Fibroblast of skin of right quadriceps (primary cell): ENCODE data around the gene NIBAN1.
"Not testable (repeated sequence)": the region's sequence is repeated elsewhere in the genome, so short reads cannot be mapped to it uniquely, and the experiment has no call there.

ENCODE experiments used
- DNase-seq: peaks from one replicate; pipeline ENCODE4 v3.0.0-alpha.2; 2013

The NIBAN1 gene, protein sequence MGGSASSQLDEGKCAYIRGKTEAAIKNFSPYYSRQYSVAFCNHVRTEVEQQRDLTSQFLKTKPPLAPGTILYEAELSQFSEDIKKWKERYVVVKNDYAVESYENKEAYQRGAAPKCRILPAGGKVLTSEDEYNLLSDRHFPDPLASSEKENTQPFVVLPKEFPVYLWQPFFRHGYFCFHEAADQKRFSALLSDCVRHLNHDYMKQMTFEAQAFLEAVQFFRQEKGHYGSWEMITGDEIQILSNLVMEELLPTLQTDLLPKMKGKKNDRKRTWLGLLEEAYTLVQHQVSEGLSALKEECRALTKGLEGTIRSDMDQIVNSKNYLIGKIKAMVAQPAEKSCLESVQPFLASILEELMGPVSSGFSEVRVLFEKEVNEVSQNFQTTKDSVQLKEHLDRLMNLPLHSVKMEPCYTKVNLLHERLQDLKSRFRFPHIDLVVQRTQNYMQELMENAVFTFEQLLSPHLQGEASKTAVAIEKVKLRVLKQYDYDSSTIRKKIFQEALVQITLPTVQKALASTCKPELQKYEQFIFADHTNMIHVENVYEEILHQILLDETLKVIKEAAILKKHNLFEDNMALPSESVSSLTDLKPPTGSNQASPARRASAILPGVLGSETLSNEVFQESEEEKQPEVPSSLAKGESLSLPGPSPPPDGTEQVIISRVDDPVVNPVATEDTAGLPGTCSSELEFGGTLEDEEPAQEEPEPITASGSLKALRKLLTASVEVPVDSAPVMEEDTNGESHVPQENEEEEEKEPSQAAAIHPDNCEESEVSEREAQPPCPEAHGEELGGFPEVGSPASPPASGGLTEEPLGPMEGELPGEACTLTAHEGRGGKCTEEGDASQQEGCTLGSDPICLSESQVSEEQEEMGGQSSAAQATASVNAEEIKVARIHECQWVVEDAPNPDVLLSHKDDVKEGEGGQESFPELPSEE

DNA sequence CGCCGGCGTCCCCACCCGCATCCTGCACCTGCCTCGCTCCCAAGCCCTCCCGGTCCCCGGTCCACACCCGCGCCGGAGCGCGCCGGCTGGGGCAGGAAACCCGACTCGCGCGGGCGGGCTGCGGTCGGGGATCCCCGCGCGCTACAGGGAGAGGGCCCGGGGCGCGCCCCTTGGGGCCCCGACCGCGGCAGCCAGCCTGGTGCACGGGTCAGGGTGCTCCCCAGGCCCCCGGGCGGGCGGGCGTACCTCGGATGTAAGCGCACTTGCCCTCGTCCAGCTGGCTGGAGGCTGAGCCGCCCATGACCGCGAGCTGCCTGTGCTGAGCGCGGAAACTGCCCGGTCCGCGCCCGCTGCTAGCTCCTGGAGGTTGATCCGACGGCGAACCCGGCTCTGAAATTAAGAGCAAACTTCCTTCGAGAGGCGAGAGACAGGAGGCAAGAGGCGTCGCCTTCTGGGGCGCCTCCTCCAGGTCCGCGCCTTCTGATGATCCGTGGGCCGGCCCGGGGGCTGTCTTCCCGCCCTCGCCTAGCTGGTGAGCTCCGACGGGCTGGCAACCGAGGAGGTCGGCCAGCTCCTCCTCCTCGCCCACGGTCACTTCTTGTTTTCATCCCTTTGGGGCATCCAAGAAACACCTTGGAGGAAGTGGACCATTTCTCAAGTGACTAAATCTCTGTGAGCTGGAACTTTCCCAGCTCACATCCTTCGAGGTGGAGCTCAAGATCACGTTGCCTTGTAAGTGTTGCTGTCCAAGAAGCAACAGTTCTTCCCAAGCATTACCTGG lies at the start of gene NIBAN1:
NIBAN1 (minus strand) TSS at position 453 of the 781 bp plus-strand sequence; CDS start at position 301, 152 bp downstream.
- DNase-seq, result peak; percentile 62

DNA sequence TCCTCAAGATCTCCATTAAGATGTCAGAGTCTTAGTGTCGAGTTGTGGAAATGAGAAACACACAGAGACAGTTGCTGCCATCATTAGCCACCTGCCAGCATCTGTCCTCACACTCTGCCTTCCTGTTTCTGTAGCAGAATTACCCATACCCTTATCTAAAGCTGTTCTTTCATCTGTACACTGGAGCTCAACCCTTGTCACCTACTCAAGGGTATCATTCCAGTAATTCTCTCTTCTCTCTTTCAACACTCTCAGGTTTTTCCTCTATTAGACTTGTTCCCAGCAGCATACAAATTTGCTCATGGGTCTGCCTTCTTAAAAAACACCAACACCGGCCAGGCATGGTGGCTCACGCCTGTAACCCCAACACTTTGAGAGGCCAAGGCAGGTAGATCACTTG lies 43.7 kb upstream of the NIBAN1 start:
- DNase-seq, result no peak

DNA sequence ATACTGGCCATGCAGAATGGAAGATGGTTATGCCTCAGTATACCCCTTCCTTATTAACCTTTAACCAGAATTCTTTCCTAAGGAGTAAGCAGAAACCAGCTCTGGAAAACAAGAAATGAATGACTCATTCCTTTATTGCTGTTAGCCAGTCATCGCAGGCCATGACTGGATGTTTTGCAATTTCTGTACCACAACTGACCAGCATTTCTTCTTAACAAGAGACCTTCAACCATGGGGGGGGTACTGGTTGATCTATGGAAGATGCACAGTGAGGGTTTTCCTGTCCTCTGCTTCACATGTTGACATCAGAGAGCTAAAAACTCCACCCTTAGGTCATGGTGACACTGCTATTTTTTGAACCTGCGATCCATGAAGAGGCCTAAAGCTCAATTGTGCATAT lies 43.0 kb upstream of the NIBAN1 start:
- peak; percentile 85 for DNase-seq

DNA sequence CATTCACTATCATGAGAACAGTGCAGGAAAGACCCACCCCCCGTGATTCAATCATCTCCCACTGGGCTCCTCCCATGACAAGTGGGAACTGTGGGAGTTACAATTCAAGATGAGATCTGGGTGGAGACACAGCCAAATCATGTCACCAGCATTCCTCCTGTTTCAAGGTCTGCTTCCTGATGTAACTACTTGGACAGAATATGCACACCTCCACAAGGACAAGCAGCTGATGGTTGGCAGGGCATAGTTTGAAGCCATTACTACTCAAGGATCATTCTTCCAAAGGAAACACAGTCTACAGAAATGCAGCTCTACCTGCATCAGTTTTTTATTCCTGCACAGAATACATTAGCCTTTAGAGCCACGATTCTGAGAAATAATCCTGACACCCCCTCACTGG lies 42.6 kb upstream of the NIBAN1 start:
- DNase-seq, result no peak

DNA sequence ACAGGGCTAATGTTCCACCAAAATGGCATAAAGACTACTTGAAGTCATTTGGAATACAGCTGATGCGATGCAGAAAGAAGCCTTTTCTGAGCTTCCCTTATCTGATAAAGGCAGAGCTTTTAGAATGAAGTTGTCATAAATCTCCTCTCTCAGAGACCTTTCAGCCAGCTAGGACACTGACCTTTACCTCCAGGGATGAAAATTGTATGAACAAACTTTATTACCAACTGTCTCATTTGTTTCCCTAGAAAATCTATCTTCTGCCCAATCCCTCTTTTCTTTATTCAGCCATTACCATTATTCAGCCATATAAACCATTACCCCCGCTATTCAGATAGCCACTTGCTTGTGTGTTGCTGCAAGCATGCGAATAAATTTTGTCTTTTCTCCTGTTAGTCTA lies 41.3 kb upstream of the NIBAN1 start:
- no peak for DNase-seq

DNA sequence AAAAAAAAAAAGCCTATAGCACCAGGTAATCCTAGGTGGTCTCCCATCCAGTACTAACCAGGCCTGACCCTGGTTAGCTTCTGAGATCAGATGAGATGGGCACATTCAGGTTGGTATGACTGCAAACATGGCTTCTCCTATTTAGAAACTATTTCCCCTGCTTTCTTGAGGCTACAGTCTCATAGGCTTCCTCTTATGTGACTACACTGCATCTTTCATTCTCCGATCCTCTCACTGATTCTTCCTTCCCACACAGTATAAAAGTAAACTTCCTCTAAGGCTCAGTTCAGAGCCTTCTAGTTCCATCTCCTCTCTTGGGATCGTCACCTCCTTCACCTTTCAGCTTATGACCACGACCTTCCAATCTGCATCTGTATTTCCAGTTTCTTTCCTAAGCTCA lies 40.6 kb upstream of the NIBAN1 start:
- DNase-seq, result no peak

DNA sequence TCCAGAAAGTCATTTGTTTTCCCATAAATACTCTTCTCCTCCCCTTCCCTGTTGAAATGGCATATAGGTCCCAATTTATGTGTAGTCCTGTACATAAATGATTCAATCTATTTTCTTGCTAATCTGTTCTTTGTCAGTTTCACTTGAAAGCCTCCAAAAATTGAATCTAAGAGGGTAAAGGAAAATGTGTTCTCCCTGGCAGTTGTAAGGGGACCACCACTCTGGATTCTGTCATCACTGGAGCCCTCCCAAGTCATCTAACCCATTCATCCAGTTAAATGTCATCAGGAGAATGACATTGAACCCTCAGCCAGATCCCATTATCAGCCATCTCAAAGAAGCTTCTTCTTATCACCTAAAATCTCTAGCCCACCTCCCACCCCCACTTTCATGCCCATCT lies 36.1 kb upstream of the NIBAN1 start:
- no peak for DNase-seq

DNA sequence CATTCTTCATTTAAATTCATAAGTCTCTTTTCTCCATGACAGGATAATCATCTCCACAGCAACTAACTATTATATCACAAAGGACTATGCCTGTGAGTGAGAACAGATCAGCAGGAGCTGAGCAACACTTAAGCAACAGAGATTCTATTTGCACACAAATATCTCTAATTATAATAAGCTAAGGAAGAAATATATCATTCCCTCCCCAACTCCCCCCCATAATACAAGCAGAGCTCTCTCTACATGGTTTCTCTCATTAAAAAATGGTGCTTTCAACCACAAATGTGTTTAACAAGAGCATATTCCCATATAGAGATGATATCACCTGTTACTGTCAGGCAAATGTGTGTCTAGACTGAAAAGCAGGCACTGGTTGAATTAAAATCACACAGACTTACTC lies 34.5 kb upstream of the NIBAN1 start:
- no peak for DNase-seq

DNA sequence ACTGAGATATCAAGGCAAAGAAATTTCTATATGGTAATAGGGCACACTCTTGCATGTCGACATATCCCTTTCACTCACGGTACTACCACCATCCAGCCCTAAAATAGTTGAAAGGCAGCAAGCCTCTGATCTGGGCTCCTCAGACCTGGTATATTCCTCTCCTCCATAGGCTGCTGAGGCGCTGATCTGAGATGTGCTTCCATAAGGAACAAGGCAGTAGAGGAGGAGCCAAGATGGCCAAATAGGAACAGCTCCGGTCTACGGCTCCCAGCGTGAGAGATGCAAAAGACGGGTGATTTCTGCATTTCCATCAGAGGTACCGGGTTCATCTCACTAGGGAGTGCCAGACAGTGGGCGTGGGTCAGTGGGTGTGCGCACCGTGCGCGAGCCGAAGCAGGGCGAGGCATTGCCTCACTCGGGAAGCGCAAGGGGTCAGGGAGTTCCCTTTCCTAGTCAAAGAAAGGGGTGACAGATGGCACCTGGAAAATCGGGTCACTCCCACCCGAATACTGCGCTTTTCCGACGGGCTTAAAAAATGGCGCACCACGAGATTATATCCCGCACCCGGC lies 27.1 kb upstream of the NIBAN1 start:
- not testable (repeated sequence) for DNase-seq

DNA sequence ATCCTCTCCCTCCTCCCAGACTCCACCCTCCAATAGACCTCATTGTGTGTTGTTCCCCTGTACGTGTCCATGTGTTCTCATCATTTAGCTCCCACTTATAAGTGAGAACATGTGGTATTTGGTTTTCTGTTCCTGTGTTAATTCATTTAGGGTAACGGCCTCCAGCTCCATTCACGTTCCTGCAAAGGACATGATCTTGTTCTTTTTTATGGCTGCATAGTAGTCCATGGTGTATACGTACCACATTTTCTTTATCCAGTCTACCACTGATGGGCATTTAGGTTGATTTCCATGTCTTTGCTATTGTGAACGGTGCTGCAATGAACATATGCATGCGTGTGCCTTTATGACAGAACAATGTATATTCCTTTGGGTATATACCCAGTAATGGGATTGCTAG lies 25.7 kb upstream of the NIBAN1 start:
- DNase-seq, result not testable (repeated sequence)

DNA sequence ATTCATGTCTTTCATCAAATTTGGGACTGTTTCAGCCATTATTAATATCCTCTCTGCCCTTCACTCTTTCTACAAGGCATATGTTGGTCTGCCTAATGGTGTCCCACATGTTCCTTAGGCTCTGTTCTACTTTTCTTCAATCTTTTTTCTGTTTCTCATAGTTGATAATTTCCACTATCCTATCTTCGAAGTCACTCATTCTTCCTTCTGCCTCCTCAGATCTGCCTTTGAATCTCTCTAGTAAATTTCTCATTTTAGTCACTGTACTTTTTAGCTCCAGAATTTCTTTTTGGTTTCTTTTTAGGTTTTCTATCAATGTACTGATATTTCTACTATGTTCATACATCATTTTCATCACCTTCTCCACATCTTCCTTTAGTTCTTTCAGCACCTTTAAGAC lies 20.0 kb upstream of the NIBAN1 start:
- DNase-seq, result no peak

DNA sequence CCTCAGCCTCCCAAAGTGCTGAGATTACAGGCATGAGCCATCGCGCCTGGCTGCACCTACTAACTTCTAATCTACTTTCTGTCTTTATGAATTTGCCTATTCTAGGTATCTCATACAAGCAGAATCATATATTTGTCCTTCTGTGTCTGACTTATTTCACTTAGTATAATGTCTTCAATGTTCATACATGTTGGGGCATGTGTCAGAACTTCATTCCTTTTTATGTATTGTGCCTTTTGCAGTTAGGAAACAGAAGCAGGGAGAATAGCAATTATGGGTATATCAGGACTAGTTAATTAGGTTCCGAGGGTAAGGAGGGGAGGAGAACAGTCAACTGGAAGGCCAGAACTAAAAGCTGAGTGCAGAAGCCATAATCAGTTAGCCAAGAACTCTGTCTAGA lies 18.0 kb upstream of the NIBAN1 start:
- no peak for DNase-seq

DNA sequence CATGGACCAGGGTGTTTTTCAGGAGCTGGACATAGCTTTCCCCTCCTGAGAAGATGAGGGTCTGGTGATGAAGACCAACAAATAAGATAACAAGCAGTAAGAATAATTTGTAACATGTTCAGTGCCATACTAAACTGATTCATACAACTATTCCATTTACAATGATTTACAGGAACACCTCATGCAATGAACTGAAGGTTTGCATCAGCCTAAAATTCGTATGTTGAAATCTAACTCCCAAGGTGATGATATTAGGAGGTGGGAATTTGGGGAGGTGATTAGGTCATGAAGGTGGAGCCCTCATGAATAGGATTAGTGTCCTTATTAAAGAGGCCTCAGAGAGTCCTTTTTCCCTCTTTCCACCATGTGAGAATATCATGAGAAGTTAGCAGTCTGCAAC lies 15.9 kb upstream of the NIBAN1 start:
- no peak for DNase-seq

DNA sequence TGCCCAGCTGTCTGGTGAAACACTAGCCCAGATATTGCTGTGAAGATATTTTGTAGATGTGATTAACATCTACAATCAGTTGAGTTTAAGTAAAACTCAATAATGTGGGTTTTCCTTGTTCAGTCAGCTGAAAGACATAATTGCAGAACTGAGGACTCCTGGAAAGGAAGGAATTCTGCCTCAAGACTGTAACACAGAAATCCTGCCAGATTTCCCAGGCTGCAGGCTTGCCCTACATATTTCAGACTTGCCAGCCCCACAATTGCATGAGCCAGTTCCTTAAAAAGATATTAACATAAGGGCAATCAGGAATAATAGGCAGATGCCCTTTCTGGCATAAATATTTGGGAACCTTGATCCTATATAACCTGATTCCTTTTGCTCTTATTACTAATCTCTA lies 14.2 kb upstream of the NIBAN1 start:
- no peak for DNase-seq

DNA sequence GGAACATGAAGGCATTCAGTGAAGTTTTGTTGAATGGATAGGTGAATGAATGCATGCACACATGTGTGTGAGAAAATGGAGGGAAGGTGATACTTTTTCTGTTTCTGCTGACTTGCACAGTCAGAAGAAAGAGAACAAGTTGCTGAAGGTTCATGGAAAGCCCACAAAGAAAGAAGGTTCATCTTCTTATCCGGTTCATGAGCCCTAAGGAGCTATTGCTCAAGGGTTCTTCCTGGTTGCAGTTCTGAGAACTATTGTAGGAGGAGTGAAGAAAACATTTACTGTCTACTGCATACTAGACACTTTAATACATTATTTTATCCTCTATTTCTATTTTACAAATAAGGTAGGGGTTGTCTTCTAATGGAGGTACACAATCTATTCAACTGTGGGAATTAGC lies 13.4 kb upstream of the NIBAN1 start:
- no peak for DNase-seq

DNA sequence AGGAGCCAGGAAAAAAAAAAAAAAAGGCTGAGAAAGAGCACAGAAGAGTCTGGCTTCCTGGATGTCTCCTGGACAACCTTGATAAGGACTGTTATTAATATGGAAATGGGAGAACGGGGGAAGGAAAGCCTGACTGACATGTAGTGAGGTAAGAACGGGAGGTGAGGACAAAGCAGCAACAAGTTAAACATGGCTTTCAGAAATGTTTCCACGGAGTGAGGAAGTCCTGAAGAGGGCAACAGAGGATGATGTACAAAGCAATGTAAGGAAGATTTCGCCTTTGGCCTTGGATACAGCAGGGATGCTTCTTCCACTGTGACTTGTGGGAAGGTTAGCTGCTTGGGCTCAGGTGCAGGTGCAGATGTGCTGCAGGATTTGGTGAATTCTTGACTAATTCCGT lies 11.9 kb upstream of the NIBAN1 start:
- DNase-seq, result no peak

DNA sequence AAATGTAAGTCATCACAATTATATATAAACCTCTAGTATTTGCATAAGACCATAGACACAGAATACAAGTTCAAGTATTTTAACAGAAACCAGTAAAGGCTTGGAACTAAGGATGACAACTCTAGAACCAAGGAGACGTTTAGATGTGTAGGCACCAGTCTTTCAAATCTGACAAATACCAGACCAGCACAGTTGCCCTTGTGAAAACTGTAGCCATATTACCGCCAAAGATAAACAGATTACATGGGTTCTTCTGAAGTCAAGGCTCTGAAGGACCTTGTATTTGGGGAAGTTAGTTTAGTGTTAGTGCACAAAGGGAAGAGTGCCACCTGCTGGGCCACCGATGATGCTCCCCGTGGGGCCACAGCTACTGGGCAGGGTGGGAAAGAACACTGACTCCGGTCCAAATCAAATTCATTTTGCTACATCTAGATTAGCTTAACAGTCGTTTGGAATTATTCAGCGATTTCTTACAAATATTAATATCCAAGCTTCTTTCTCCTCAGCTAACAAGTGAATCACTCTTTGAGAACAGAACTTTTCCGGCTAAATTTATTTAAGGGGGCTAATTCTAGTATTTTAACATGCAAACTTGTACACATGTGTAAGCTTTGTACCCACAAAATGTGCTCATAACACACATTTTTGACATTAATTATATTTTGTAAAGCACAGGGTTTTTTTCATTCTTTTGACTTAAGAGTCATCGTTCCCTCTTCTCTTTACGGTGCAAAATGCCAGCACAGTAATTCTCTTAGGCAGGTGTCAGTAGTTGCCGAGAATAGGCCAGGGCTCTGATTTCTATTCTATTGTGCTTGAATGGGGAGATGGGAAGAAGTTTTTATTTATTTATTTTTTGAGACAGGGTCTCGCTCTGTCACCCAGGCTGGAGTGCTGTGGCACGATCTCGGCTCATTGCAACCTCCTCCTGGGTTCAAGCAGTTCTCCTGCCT lies 8.0 kb upstream of the NIBAN1 start:
- peak; percentile 67 for DNase-seq

DNA sequence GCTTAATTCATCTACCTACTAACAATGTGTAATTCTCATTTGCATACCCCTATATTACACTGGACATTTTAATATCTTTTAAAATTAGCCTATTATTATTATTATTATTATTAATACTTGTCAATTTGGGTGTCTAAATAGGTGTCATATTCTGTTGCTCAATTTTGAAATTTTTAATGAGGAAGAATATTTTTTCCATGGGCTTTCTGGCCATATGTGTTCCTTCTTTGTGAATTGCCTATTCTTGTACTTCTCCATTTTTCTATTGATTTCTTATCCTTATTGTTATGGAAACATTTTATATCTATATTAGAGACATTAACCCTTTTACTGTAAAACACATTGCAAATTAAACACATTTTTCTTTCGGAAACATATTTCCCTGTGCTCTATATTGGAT lies 6.4 kb upstream of the NIBAN1 start:
- no peak for DNase-seq

DNA sequence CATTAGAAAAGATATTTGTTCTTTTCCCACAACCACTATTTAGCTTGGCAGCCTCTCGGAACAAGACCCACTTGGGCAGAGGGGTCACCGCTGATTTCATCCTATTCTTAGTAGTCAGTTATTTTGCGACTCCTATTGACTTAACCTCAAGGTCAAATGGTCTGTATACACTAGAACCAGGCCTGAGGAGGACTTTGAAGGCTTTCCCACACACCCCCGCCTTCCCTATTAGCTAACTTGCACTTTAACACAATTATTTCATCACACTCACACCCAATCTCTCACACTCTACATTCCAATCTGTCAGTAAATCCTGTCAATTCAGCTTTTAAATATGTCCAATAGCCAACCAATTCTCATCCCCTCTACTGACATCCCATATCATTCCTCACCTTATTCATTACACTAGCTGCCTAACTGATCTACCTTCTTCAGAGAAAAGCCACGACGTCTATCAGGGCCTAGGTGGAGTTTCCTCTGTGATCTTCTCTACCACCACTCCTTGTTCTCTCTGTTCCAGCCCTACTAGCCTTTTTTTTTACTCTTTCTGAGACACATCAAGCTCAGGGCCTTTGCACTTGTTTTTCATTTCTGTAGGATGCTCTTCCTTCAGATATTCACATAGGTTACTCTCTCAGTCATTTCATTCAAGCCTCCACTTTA lies 1.0 kb upstream of the NIBAN1 start:
- no peak for DNase-seq

DNA sequence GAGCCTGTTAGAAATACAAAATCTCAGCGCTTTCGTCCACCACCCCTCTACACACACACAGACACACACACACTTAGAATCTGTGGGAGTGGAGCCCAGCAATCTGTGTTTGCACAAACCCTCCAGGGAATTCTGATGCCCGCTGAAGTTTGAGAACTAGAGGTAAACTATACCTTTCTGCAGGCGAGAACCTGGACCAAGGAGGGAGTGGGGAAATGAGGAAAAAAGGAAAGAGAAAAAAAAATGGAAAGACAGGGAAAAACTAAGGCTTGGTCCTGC lies 468 bp upstream of the NIBAN1 start:
- no peak for DNase-seq
